ENCODE data around the gene RTL10. TPM values are rescaled to one million over a fixed set of nuclear protein-coding genes. Genes with fewer than 3 reads are reported as not detected.

RTL10 gene
- polyA plus RNA-seq, 1 donor, result 19.5 TPM

DNA sequence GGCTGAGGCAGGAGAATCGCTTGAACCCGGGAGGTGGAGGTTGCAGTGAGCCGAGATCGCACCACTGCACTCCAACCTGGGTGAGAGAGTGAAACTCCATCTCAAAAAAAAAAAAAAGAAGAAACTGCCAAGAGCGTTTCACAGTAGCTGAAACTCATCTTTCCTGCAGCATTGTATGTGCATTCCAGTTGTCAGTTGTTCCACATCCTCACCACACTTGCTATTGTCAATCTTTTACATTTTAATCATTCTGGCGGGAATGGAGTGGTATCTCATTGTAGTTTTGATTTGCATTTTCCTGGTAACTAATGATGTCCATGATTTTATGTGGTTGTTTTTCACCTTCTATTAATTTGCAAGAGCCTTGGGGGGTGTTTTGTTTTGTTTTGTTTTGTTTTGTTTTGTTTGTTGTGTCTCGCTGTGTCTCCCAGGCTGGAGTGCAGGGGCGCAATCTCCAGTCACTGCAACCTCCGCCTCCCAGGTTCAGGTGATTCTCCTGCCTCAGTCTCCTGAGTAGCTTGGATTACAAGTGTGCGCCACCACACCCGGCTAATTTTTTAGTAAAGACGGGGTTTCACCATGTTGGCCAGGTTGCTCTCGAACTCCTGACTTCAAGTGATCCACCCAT, 8.1 kb upstream of the RTL10 start:
- Histone ChIP-seq H3K4me3 (ENCODE audit: low read length) (no peak overlapping the region), H3K9me3 (ENCODE audit: control insufficient read depth, low read depth, low read length) (no peaks in the 10 kb centered on the region), H3K27me3 (ENCODE audit: control insufficient read depth, insufficient read depth, low read length) (no peaks in the 10 kb centered on the region), H3K27ac (ENCODE audit: low read length) (no peak overlapping the region), H3K36me3 (ENCODE audit: control insufficient read depth, insufficient read depth, low read length) (no peaks in the 10 kb centered on the region), H3K4me1 (ENCODE audit: control insufficient read depth, insufficient read depth, low read length) (no peaks in the 10 kb centered on the region)
- 100% methylated on average over 1 of the region's 13 CpGs for WGBS (ENCODE audit: insufficient coverage, low lambda C conversion rate)
- DNase-seq, result no peak

DNA sequence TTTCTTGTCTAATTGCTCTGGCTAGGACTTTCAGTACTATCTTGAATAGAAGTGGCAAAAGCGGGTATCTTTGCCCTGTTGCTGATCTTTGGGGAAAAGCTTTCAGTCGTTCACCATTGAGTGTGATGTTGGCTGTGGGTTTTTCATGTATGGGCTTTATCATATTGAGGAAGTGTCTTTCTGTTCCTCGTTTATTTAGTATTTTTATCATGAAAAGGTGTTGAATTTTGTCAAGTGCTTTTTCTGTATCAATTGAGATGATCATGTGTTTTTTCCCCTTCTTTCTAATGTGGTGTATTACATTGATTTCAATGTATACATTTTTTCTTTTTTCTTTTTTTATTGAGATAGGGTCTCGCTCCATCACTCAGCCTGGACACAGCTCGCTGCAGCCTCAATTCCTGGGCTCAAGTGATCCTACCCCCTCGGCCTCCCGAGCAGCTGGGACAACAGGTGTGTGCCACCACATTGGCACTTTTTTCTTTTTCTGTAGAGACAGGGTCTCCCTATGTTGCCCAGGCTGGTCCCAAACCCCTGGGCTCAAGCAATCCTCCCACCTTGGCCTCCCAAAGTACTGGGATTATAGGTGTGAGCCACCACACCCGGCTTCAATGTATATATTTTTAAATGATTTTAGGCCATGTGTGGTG, 5.3 kb upstream of the RTL10 start:
- 93% methylated on average over 3 of the region's 8 CpGs for WGBS (ENCODE audit: insufficient coverage, low lambda C conversion rate)
- DNase-seq, result no peak
- Histone ChIP-seq H3K27ac (ENCODE audit: low read length) (no peak overlapping the region), H3K4me3 (ENCODE audit: low read length) (no peak overlapping the region), H3K4me1 (ENCODE audit: control insufficient read depth, insufficient read depth, low read length) (peaks cover 8% of the 10 kb centered on the region), H3K36me3 (ENCODE audit: control insufficient read depth, insufficient read depth, low read length) (no peaks in the 10 kb centered on the region), H3K9me3 (ENCODE audit: control insufficient read depth, low read depth, low read length) (no peaks in the 10 kb centered on the region), H3K27me3 (ENCODE audit: control insufficient read depth, insufficient read depth, low read length) (no peaks in the 10 kb centered on the region)

DNA sequence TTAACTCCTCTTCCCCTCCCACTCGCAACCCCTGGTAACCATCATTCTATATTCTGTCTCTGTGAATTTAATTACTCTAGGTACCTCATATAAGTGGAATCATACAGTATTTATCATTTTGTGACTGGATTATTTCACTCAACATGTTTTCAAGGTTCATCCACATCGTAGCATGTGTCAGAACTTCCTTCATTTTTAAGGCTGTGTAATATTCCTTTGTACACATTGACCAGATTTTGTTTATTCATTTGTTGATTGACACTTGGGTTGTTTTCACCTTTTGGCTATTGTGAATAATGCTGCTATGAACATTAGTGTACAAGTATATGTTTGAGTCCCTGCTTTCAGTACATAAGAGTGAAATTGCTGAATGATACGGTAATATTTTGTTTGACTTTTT, 2.7 kb upstream of the RTL10 start:
- H3K4me3 ChIP-seq (ENCODE audit: low read length), result no peak overlapping the region
- no peaks in the 10 kb centered on the region for H3K9me3 ChIP-seq (ENCODE audit: control insufficient read depth, low read depth, low read length)
- peaks cover 5% of the 10 kb centered on the region for H3K36me3 ChIP-seq (ENCODE audit: control insufficient read depth, insufficient read depth, low read length)
- DNase-seq, result no peak
- no peak overlapping the region for H3K27ac ChIP-seq (ENCODE audit: low read length)
- 100% methylated on average over 2 of the region's 3 CpGs for WGBS (ENCODE audit: insufficient coverage, low lambda C conversion rate)
- no peaks in the 10 kb centered on the region for H3K27me3 ChIP-seq (ENCODE audit: control insufficient read depth, insufficient read depth, low read length)
- H3K4me1 ChIP-seq (ENCODE audit: control insufficient read depth, insufficient read depth, low read length), result peaks cover 19% of the 10 kb centered on the region

DNA sequence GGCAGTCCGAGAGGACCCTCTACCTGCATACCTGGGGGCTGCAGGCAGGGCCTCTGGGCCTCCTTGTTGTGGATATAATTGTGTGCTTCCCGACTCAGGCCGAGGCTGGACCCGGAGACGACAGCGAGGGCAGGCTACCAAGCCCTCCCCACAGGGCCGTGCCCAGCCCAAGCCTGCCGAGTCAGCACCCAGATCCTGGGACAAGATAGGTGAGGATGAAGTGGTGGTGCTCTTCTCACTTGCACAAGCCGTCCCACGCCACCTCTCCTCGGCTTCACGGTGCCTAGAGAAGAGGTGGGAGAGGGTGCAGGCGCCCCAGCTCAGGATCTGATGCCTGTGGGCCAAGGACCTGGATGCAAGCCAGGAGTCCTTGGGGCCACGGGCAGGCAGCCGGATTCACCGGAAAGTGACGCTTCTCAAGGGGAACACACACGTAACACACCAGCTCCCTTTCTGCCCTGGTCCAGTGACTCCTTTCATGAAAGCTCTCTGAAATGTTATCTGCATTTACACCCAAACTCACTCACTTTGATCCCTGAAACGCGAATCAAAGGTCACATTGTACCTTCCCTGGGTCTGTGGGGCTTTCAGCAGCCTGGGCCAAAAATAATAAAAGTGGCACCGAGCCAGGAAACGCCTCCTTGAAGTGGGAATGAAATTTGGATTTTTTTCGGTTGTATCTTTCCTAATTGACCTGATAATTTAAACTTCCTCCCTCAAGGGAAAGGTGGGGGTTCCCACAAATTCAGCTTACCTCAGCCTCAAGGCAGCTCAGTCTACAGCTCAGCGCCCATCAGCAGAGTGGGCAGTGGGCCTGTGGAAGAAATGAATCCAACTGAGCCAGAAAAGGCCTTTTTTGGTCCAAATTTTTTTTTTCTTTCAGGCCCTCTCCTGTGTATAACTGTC, 1.1 kb upstream of the RTL10 start:
- Histone ChIP-seq H3K36me3 (ENCODE audit: control insufficient read depth, insufficient read depth, low read length) (peaks cover 21% of the 10 kb centered on the region), H3K27ac (ENCODE audit: low read length) (peak overlapping the region; percentile 81), H3K9me3 (ENCODE audit: control insufficient read depth, low read depth, low read length) (no peaks in the 10 kb centered on the region), H3K4me3 (ENCODE audit: low read length) (peak overlapping the region; percentile 99), H3K4me1 (ENCODE audit: control insufficient read depth, insufficient read depth, low read length) (peaks cover 19% of the 10 kb centered on the region), H3K27me3 (ENCODE audit: control insufficient read depth, insufficient read depth, low read length) (no peaks in the 10 kb centered on the region)
- WGBS (ENCODE audit: insufficient coverage, low lambda C conversion rate), result no CpG with 5 or more reads among the region's 24 CpGs
- peak; percentile 42 to 70 for DNase-seq

DNA sequence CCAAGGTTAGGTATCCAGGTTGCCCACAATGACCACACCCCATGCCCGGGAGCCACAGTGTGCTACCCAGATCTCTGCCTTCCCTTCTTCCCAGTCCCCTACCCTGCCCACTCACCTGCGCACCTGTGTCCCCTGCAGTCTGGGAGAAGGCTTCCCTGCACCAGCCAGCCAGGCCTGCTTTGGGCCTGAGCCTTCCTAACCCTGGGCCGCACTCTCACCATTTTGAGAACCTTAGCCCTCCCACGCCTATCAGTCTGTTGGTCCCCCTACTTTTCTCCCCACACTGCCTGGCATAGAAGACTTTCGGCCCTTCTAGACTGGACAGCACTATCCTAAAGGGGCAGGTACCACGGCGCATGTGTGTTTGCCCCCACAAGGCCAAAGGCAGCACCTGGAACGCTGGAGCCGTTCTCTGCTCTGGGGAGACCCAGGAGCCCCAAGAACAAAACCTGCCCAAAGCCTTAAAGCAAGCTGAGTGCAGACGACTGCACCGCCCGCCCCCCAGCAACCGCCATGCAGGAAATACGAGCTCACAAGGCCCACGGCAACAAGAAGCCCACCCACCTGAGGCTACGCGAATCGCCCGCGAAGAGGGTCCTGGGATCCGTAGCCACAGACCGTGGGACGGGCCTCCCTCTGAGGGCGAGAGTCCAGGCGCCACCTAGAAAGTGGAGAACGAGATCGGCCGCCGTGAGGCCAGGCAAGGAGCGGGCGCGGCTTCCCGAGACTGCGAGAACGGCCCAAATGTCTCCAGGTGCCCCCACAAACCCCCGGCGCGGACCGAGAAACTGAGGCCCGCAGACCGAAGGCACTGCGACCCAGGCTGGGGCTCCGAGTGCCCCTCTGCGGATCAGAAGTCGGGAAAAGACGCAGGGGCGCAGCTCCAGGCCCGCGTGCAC, 546 bp downstream of the RTL10 start:
- Histone ChIP-seq H3K27me3 (ENCODE audit: control insufficient read depth, insufficient read depth, low read length) (no peaks in the 10 kb centered on the region), H3K9me3 (ENCODE audit: control insufficient read depth, low read depth, low read length) (no peaks in the 10 kb centered on the region), H3K27ac (ENCODE audit: low read length) (peak overlapping the region; percentile 92), H3K4me3 (ENCODE audit: low read length) (peak overlapping the region; percentile 99), H3K36me3 (ENCODE audit: control insufficient read depth, insufficient read depth, low read length) (peaks cover 32% of the 10 kb centered on the region), H3K4me1 (ENCODE audit: control insufficient read depth, insufficient read depth, low read length) (peaks cover 25% of the 10 kb centered on the region)
- peak in 1 of 2 donors; percentile 53 for DNase-seq
- WGBS (ENCODE audit: insufficient coverage, low lambda C conversion rate), result no CpG with 5 or more reads among the region's 49 CpGs

DNA sequence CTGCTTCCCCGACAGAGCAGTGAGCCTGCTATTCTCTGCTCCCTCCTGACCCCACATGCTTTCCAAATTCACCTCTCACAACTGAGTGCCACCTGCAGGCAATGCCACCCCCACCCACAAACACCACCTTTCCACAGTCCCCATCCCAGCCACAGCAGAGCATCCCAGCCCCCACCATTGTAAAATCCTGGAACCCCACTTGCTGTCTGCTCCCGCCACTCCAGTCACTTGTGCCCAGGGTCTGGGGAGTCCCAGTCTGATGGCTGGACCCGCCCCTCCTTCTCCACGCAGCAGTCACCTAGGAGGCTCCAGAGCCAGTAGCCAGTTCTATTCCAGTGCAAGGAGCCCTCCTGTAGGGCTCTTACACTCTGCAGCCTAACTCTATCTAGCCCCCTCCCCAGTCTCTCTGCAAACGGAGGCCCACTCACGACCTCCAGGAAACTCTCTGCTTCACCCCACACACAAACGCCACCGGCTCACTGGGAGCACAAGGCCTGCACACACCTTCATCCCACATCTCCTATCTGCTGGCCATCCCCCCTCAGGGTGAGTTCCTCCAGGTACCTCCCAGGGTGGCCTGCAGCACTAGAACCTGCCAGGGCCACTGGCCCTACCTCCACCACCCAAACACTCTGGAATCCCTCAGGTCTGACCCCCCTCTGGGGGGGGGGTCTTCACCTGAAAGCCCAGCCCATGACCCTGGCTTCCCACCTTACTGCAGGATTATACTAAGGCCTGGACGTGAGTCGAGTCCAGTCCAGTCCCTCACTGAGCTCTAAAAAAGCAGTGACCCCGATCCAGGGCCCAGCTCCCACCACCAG, 1.4 kb downstream of the RTL10 start:
- Histone ChIP-seq H3K4me3 (ENCODE audit: low read length) (peak overlapping the region; percentile 99), H3K4me1 (ENCODE audit: control insufficient read depth, insufficient read depth, low read length) (peaks cover 25% of the 10 kb centered on the region), H3K36me3 (ENCODE audit: control insufficient read depth, insufficient read depth, low read length) (peaks cover 32% of the 10 kb centered on the region), H3K27ac (ENCODE audit: low read length) (peak overlapping the region; percentile 92), H3K9me3 (ENCODE audit: control insufficient read depth, low read depth, low read length) (no peaks in the 10 kb centered on the region), H3K27me3 (ENCODE audit: control insufficient read depth, insufficient read depth, low read length) (no peaks in the 10 kb centered on the region)
- no CpG with 5 or more reads among the region's 11 CpGs for WGBS (ENCODE audit: insufficient coverage, low lambda C conversion rate)
- DNase-seq, result no peak

DNA sequence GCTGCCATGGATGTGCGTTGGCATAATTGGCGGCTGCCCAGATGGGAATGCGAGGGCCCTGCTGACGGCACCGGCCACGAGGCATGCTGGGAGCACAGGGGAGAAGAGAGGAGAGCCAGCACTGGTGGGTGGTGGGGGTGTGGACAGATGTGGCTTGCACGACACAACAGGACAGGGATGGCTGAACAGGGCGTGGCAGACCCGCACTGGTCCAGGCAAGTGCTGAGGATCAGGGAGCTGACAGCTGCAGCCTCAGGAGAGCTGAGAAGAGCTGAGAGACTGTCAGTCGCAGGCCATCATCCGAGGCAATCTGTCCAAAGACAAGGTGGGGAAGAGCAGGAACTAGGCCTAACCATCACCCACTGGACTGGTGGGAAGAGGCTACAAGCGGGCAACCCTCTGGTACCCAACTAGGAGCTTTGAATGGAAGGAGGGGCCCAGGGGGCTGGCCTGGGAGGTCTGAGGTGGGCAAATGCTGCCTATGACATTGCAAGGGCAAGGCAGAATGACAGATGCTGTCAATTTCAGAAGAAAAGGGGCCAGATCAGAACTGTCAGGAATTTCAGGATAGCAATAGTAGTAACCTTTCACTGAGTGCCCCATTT, 2.4 kb downstream of the RTL10 start:
- Histone ChIP-seq H3K4me1 (ENCODE audit: control insufficient read depth, insufficient read depth, low read length) (peaks cover 25% of the 10 kb centered on the region), H3K36me3 (ENCODE audit: control insufficient read depth, insufficient read depth, low read length) (peaks cover 34% of the 10 kb centered on the region), H3K27ac (ENCODE audit: low read length) (no peak overlapping the region), H3K9me3 (ENCODE audit: control insufficient read depth, low read depth, low read length) (no peaks in the 10 kb centered on the region), H3K4me3 (ENCODE audit: low read length) (no peak overlapping the region), H3K27me3 (ENCODE audit: control insufficient read depth, insufficient read depth, low read length) (no peaks in the 10 kb centered on the region)
- no CpG with 5 or more reads among the region's 12 CpGs for WGBS (ENCODE audit: insufficient coverage, low lambda C conversion rate)
- DNase-seq, result no peak

DNA sequence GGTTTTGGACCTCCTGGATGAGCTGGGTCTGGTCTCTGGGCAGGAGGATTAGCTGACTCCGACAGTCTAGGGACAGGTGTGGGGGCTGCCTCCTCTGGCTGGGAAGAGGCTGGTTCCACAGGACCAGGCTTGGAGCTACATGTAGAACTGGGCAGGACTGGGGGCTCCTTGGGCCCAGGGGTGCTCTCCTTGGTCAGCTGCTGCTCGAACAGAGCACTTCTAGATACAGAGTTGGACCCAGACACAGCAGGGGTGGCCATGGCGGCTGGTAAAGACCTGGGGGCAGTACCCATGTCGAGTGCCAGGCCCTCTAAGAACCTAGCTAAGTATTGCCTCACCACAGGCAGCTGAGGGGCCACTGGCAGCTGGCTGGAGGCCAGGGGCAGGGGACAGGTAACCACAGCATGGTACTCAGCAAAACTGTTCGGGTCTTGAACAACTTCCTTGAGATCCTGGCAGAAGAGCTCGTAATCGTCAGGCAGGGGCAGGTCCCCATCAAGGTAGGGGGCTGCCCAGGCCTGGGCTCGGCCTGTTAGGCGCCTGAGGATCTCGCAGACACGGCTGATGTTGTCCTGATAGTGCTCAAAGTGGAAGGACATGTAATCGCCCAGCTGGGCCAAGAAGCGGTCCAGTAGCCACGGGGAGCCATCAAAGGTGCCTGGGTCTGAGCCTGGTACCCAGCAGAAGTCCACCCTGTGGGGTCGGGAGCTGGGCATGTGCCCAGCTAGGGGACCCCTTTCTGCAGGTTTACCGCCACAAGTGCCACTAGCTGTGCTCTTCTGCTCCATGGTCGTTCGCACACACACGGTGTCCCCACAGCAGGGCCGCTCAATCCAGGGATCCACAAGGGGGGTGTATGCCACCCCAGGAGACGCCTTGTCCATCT, 3.1 kb downstream of the RTL10 start:
- H3K27ac ChIP-seq (ENCODE audit: low read length), result no peak overlapping the region
- H3K27me3 ChIP-seq (ENCODE audit: control insufficient read depth, insufficient read depth, low read length), result no peaks in the 10 kb centered on the region
- H3K36me3 ChIP-seq (ENCODE audit: control insufficient read depth, insufficient read depth, low read length), result peaks cover 39% of the 10 kb centered on the region
- no peak for DNase-seq
- WGBS (ENCODE audit: insufficient coverage, low lambda C conversion rate), result no CpG with 5 or more reads among the region's 21 CpGs
- no peak overlapping the region for H3K4me3 ChIP-seq (ENCODE audit: low read length)
- peaks cover 25% of the 10 kb centered on the region for H3K4me1 ChIP-seq (ENCODE audit: control insufficient read depth, insufficient read depth, low read length)
- peaks cover 2% of the 10 kb centered on the region for H3K9me3 ChIP-seq (ENCODE audit: control insufficient read depth, low read depth, low read length)

All from large intestine (tissue), 3 donors.